IMR-90 (cell line): ENCODE results near the gene SCYL3. TPM values are rescaled to one million over a fixed set of nuclear protein-coding genes. Genes with fewer than 3 reads are reported as not detected.

Experiments used
- ATAC-seq: fragments of 200-7000 bp; cut with Tn5 transposase; 2 replicates; pipeline ENCODE4 v1.9.1; 2020; ENCODE audit warnings: low read depth, mild to moderate bottlenecking, moderate library complexity
- BruUV-seq: library from RNA; stranded (reverse); fragments of 400-500 nt; replicated peaks from 2 replicates; lab custom pipeline; 2021; lab: Mats Ljungman, UMichigan
- CTCF ChIA-PET: fragments of 300-600 bp; formaldehyde crosslinking; extraction: SDS; loops from one replicate; lab custom pipeline; 2021; ENCODE audit warnings: antibody characterized with exemption; lab: Yijun Ruan, JAX
- POLR2A ChIA-PET: fragments of 300-600 bp; sonication (Branson Sonifier 250); formaldehyde crosslinking; loops from one replicate; lab custom pipeline; 2022; ENCODE audit warnings: antibody characterized with exemption; ENCODE audit not compliant: unreplicated experiment; lab: Charles Lee
- DNase-seq: peaks from one replicate; pipeline ENCODE4 v3.0.0; 2013
- H2AFZ ChIP-seq: replicated peaks from 2 replicates; pipeline ENCODE3; 2013; ENCODE audit warnings: low read length, mild to moderate bottlenecking; ENCODE audit not compliant: poor library complexity
- H2AK5ac ChIP-seq: 2 replicates; pipeline ENCODE4 v1.6.1; 2013; ENCODE audit warnings: low read depth, low read length, inconsistent platforms
- H2AK9ac ChIP-seq: replicated peaks from 2 replicates; pipeline ENCODE3; 2013; ENCODE audit warnings: mild to moderate bottlenecking, low read depth, low read length, moderate library complexity; ENCODE audit not compliant: poor library complexity
- H2BK120ac ChIP-seq: 2 replicates; pipeline ENCODE4 v1.6.1; 2013; ENCODE audit warnings: low read depth, low read length, inconsistent platforms
- H2BK15ac ChIP-seq: 3 replicates; pipeline ENCODE4 v1.6.1; 2013; ENCODE audit warnings: low read depth, low read length, inconsistent platforms
- H2BK20ac ChIP-seq: 2 replicates; pipeline ENCODE4 v1.6.1; 2013; ENCODE audit warnings: low read depth, mild to moderate bottlenecking, inconsistent platforms, low read length, moderate library complexity
- H2BK5ac ChIP-seq: 2 replicates; pipeline ENCODE4 v1.6.1; 2013; ENCODE audit warnings: mild to moderate bottlenecking, low read depth, low read length, inconsistent platforms; ENCODE audit not compliant: poor library complexity, severe bottlenecking
- H3K14ac ChIP-seq: replicated peaks from 2 replicates; pipeline ENCODE4 v1.6.1; 2013; ENCODE audit warnings: low read depth, low read length, inconsistent platforms
- H3K18ac ChIP-seq: 2 replicates; pipeline ENCODE4 v1.6.1; 2013; ENCODE audit warnings: low read depth, low read length, control low read depth
- H3K23ac ChIP-seq: 2 replicates; pipeline ENCODE4 v1.6.1; 2013; ENCODE audit warnings: low read depth, low read length, inconsistent platforms
- H3K27ac ChIP-seq: 2 replicates; pipeline ENCODE4 v1.5.1; 2013; ENCODE audit warnings: mild to moderate bottlenecking, control low read depth, low read length; ENCODE audit not compliant: insufficient read depth
- H3K27me3 ChIP-seq: 2 replicates; pipeline ENCODE4 v1.6.1; 2013; ENCODE audit warnings: low read length; ENCODE audit not compliant: control insufficient read depth, insufficient read depth
- H3K36me3 ChIP-seq: 2 replicates; pipeline ENCODE4 v1.6.1; 2013; ENCODE audit warnings: low read length, mixed read lengths; ENCODE audit not compliant: control insufficient read depth, insufficient read depth
- H3K4ac ChIP-seq: 2 replicates; pipeline ENCODE4 v1.6.1; 2013; ENCODE audit warnings: low read depth, low read length, inconsistent platforms
- H3K4me1 ChIP-seq: 2 replicates; pipeline ENCODE4 v1.6.1; 2013; ENCODE audit warnings: low read length, mixed read lengths; ENCODE audit not compliant: control insufficient read depth, insufficient read depth
- H3K4me2 ChIP-seq: 2 replicates; pipeline ENCODE4 v1.6.1; 2013; ENCODE audit warnings: low read depth, mild to moderate bottlenecking, control low read depth, low read length, moderate library complexity
- H3K4me3 ChIP-seq: 2 replicates; pipeline ENCODE4 v1.5.1; 2013; ENCODE audit warnings: low read depth, mild to moderate bottlenecking, control low read depth, low read length, moderate library complexity; ENCODE audit not compliant: insufficient read depth
- H3K56ac ChIP-seq: 2 replicates; pipeline ENCODE4 v1.6.1; 2013; ENCODE audit warnings: low read length, inconsistent platforms; ENCODE audit not compliant: insufficient read depth; ENCODE audit errors: extremely low read depth
- H3K79me1 ChIP-seq, 2 experiments: 2 replicates each; pipeline ENCODE4 v1.6.1; 2013; ENCODE audit warnings: low read length in 2 of 2, inconsistent platforms in 1 of 2, low read depth in 1 of 2
- H3K9ac ChIP-seq: 2 replicates; pipeline ENCODE4 v1.6.1; 2013; ENCODE audit warnings: low read depth, low read length, control low read depth
- H3K9me1 ChIP-seq: 2 replicates; pipeline ENCODE4 v1.6.1; 2013; ENCODE audit warnings: low read length, inconsistent platforms; ENCODE audit not compliant: insufficient read depth
- H3K9me3 ChIP-seq: 2 replicates; pipeline ENCODE4 v1.6.1; 2013; ENCODE audit warnings: low read length; ENCODE audit not compliant: control insufficient read depth, insufficient read depth
- H4K20me1 ChIP-seq: 2 replicates; pipeline ENCODE4 v1.6.1; 2013; ENCODE audit warnings: low read length, inconsistent platforms; ENCODE audit not compliant: insufficient read depth
- H4K5ac ChIP-seq: 2 replicates; pipeline ENCODE4 v1.6.1; 2013; ENCODE audit warnings: mild to moderate bottlenecking, low read depth, low read length, control low read depth
- H4K8ac ChIP-seq, 2 experiments: 2 replicates each; pipeline ENCODE4 v1.6.1; 2013; ENCODE audit warnings: low read depth in 2 of 2, low read length in 2 of 2, control low read depth in 1 of 2, inconsistent platforms in 1 of 2
- H4K91ac ChIP-seq: 2 replicates; pipeline ENCODE4 v1.6.1; 2013; ENCODE audit warnings: low read depth, low read length, inconsistent platforms; ENCODE audit not compliant: insufficient read depth
- BHLHE40 ChIP-seq: fragments of 150-350 bp; IDR thresholded peaks from 2 replicates; pipeline ENCODE4 v1.6.1; 2016; ENCODE audit warnings: mild to moderate bottlenecking, low read depth, low read length
- CEBPB ChIP-seq: IDR thresholded peaks from 2 replicates; pipeline ENCODE4 v1.6.1; 2012; ENCODE audit warnings: low read depth, low read length, improper control_type of control experiment
- CHD1 ChIP-seq: IDR thresholded peaks from 2 replicates; pipeline ENCODE4 v1.6.1; 2012; ENCODE audit warnings: low read depth, low read length, improper control_type of control experiment
- FOS ChIP-seq: fragments of 150-350 bp; IDR thresholded peaks from 2 replicates; pipeline ENCODE4 v1.6.1; 2016; ENCODE audit warnings: low read depth, low read length
- MAFK ChIP-seq: IDR thresholded peaks from 2 replicates; pipeline ENCODE4 v1.6.1; 2012; ENCODE audit warnings: low read depth, low read length, improper control_type of control experiment
- MAZ ChIP-seq: IDR thresholded peaks from 2 replicates; pipeline ENCODE4 v1.6.1; 2012; ENCODE audit warnings: low read depth, mild to moderate bottlenecking, low read length, improper control_type of control experiment, moderate library complexity, borderline replicate concordance
- MXI1 ChIP-seq: IDR thresholded peaks from 2 replicates; pipeline ENCODE4 v1.6.1; 2012; ENCODE audit warnings: low read depth, mild to moderate bottlenecking, low read length, moderate library complexity, borderline replicate concordance
- NFE2L2 ChIP-seq: fragments of 150-350 bp; IDR thresholded peaks from 2 replicates; pipeline ENCODE4 v1.6.1; 2016; ENCODE audit warnings: low read depth, mild to moderate bottlenecking, low read length
- POLR2A ChIP-seq: IDR thresholded peaks from 2 replicates; pipeline ENCODE4 v1.6.1; 2012; ENCODE audit warnings: mild to moderate bottlenecking, low read depth, low read length
- RAD21 ChIP-seq: IDR thresholded peaks from 2 replicates; pipeline ENCODE4 v1.6.1; 2012; ENCODE audit warnings: low read length, improper control_type of control experiment
- RCOR1 ChIP-seq: IDR thresholded peaks from 2 replicates; pipeline ENCODE4 v1.6.1; 2012; ENCODE audit warnings: mild to moderate bottlenecking, low read length, improper control_type of control experiment; ENCODE audit not compliant: insufficient replicate concordance
- RFX5 ChIP-seq: IDR thresholded peaks from 2 replicates; pipeline ENCODE4 v1.8.0; 2012; ENCODE audit warnings: low read depth, mild to moderate bottlenecking, low read length, moderate library complexity
- SMC3 ChIP-seq: fragments of 150-350 bp; IDR thresholded peaks from 2 replicates; pipeline ENCODE4 v1.6.1; 2016; ENCODE audit warnings: low read depth, mild to moderate bottlenecking, antibody characterized with exemption, low read length, moderate library complexity
- WGBS, 2 experiments: methylation state at CpG; one replicate each; pipeline versions ENCODE4 v1.1.5 to v1.1.7; 2013; ENCODE audit warnings: missing lambda C conversion rate in 2 of 2; ENCODE audit not compliant: insufficient read length in 1 of 2; ENCODE audit errors: extremely low coverage in 2 of 2; 5-methylcytosine and 5-hydroxymethylcytosine counted together
- dilution Hi-C: fragments of 300-500 bp; cut with HindIII; formaldehyde crosslinking; loops from one replicate; pipeline ENCODE4 v1.14.3; 2018; ENCODE audit warnings: low sequenced_read_pairs; ENCODE audit not compliant: unreplicated experiment
- in situ Hi-C: fragments of 300-500 bp; cut with MboI; formaldehyde crosslinking; loops from 3 replicates; pipeline ENCODE4 v1.14.3; 2019; ENCODE audit warnings: low sequenced_read_pairs, inconsistent platforms, mixed read lengths
- intact Hi-C: fragments of 100-400 bp; cut with micrococcal nuclease; formaldehyde crosslinking; loops from 2 replicates; pipeline ENCODE4 v1.10.0; 2022
- polyA plus RNA-seq, 3 experiments: library from polyadenylated mRNA; depleted of rRNA; stranded (reverse); fragments of >200 nt; gene quantifications; 2 replicates each; pipeline ENCODE4 v1.2.3, GENCODE V29; 2012; ENCODE audit warnings: low replicate concordance in 1 of 3
- total RNA-seq: library from RNA; depleted of rRNA; stranded (reverse); fragments of >200 nt; gene quantifications from 2 replicates; pipeline ENCODE4 v1.2.3, GENCODE V29; 2012
- TF ChIP-seq, protein P1 (sequence below): fragments of 150-350 bp; IDR thresholded peaks from 2 replicates; pipeline ENCODE4 v1.6.1; 2016; ENCODE audit warnings: low read depth, mild to moderate bottlenecking, low read length, moderate library complexity, borderline replicate concordance
- TF ChIP-seq, protein P2 (sequence below): conservative IDR thresholded peaks from 2 replicates; pipeline ENCODE4 v1.5.1; 2012; ENCODE audit warnings: mild to moderate bottlenecking, low read depth, low read length, improper control_type of control experiment
- TF ChIP-seq, protein P3 (sequence below): fragments of 150-350 bp; IDR thresholded peaks from 2 replicates; pipeline ENCODE4 v1.6.1; 2017; ENCODE audit warnings: mild to moderate bottlenecking, antibody characterized with exemption, low read length, low read depth

Gene SCYL3
- total and polyA plus RNA-seq, 2 of the 4 experiments (the other 2 are of a cell fraction) = 3.9 to 8.4 TPM

DNA sequence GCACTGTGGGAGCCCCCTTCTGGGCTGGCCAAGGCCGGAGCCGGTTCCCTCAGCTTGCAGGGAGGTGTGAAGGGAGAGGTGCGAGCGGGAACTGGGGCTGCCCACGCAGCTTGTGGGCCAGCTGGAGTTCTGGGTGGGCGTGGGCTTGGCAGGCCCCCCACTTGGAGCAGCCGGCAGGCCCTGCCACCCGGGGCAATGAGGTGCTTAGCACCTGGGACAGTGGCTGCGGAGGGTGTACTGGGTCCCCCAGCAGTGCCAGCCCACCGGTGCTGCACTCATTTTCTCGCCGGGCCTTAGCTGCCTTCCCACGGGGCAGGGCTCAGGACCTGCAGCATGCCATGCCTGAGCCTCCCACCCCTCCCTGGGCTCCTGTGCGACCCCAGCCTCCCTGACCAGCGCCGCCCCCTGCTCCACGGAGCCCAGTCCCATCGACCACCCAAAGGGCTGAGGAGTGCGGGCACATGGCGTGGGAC lies 11.6 kb downstream of the SCYL3 start:
- Histone ChIP-seq H2BK15ac (no peak overlapping the region), H2AK9ac (no peak overlapping the region), H3K23ac (no peak overlapping the region), H3K4ac (no peak overlapping the region), H3K4me1 (peaks cover 12% of the 10 kb centered on the region), H3K27me3 (no peaks in the 10 kb centered on the region), H4K91ac (no peak overlapping the region), H2AK5ac (no peak overlapping the region), H4K8ac (no peak overlapping the region), H3K4me3 (no peak overlapping the region), H2AFZ (no peak overlapping the region), H3K14ac (no peak overlapping the region), H3K79me1 (peaks cover 17 to 20% of the 10 kb centered on the region in 2 experiments; a peak in 3 of 4 replicates), H2BK5ac (no peak overlapping the region), H3K56ac (no peak overlapping the region), H3K9ac (no peak overlapping the region), H3K27ac (no peak overlapping the region), H3K36me3 (peaks cover 15% of the 10 kb centered on the region), H3K9me1 (peaks cover 3% of the 10 kb centered on the region; the same call in 1 of the 2 replicates), H2BK20ac (no peak overlapping the region), H4K20me1 (no peaks in the 10 kb centered on the region; the same call in 1 of the 2 replicates), H3K4me2 (no peak overlapping the region), H3K18ac (no peak overlapping the region), H3K9me3 (no peaks in the 10 kb centered on the region), H2BK120ac (no peak overlapping the region), H4K5ac (no peak overlapping the region)
- TF ChIP-seq FOS (no peak), POLR2A (no peak), MAFK (no peak), MAZ (no peak), BHLHE40 (no peak), NFE2L2 (no peak), SMC3 (no peak), RFX5 (no peak), RCOR1 (no peak), RAD21 (no peak), MXI1 (no peak), CEBPB (no peak), CHD1 (no peak)
- TF ChIP-seq, protein P1, sequence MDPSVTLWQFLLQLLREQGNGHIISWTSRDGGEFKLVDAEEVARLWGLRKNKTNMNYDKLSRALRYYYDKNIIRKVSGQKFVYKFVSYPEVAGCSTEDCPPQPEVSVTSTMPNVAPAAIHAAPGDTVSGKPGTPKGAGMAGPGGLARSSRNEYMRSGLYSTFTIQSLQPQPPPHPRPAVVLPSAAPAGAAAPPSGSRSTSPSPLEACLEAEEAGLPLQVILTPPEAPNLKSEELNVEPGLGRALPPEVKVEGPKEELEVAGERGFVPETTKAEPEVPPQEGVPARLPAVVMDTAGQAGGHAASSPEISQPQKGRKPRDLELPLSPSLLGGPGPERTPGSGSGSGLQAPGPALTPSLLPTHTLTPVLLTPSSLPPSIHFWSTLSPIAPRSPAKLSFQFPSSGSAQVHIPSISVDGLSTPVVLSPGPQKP = no peak
- TF ChIP-seq, protein P2, sequence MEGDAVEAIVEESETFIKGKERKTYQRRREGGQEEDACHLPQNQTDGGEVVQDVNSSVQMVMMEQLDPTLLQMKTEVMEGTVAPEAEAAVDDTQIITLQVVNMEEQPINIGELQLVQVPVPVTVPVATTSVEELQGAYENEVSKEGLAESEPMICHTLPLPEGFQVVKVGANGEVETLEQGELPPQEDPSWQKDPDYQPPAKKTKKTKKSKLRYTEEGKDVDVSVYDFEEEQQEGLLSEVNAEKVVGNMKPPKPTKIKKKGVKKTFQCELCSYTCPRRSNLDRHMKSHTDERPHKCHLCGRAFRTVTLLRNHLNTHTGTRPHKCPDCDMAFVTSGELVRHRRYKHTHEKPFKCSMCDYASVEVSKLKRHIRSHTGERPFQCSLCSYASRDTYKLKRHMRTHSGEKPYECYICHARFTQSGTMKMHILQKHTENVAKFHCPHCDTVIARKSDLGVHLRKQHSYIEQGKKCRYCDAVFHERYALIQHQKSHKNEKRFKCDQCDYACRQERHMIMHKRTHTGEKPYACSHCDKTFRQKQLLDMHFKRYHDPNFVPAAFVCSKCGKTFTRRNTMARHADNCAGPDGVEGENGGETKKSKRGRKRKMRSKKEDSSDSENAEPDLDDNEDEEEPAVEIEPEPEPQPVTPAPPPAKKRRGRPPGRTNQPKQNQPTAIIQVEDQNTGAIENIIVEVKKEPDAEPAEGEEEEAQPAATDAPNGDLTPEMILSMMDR = no peak
- TF ChIP-seq, protein P3, sequence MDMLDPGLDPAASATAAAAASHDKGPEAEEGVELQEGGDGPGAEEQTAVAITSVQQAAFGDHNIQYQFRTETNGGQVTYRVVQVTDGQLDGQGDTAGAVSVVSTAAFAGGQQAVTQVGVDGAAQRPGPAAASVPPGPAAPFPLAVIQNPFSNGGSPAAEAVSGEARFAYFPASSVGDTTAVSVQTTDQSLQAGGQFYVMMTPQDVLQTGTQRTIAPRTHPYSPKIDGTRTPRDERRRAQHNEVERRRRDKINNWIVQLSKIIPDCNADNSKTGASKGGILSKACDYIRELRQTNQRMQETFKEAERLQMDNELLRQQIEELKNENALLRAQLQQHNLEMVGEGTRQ = no peak
- no TSS peak for BruUV-seq
- in situ Hi-C loops (no loop called here), dilution Hi-C loops (no loop called here), intact Hi-C loops (no loop called here)
- no peak for ATAC-seq
- ChIA-PET POLR2A (no interaction called here), CTCF (no interaction called here)
- no peak for DNase-seq
- whole genome bisulfite sequencing, 2 experiments = 80% methylated on average over 7 of the region's 20 CpGs; no CpG with 5 or more reads in 1 of the 2 experiments
